Measurements from ENCODE around the gene FYN.

The FYN gene

GRCh38 chr6:111880181-111880888, 7.1 kb upstream of the FYN start:
- DNase-seq = peak; percentile 80

GRCh38 chr6:111875741-111876140, 2.5 kb upstream of the FYN start:
- DNase-seq = no peak

GRCh38 chr6:111874025-111874415, 768 bp upstream of the FYN start:
- peak; percentile 44 for DNase-seq

- peak; percentile 71 for DNase-seq
Observed at GRCh38 chr6:111872401-111873177, 663 bp downstream of the FYN start.

- DNase-seq = peak; percentile 67
Observed at GRCh38 chr6:111871725-111872400, 1.4 kb downstream of the FYN start.

GRCh38 chr6:111871207-111871606, 2.0 kb downstream of the FYN start:
- DNase-seq = peak; percentile 17

GRCh38 chr6:111870742-111871064, 2.5 kb downstream of the FYN start:
- no peak for DNase-seq

GRCh38 chr6:111870051-111870741, 3.1 kb downstream of the FYN start:
- DNase-seq = no peak

- DNase-seq = peak; percentile 17
Observed at GRCh38 chr6:111866857-111867256, 6.4 kb downstream of the FYN start.

GRCh38 chr6:111865909-111866546, 7.2 kb downstream of the FYN start:
- DNase-seq = no peak

- DNase-seq = no peak
Observed at GRCh38 chr6:111865049-111865585, 8.1 kb downstream of the FYN start.

- DNase-seq = no peak
Observed at GRCh38 chr6:111864138-111865048, 8.9 kb downstream of the FYN start.

GRCh38 chr6:111862741-111863140, 10.5 kb downstream of the FYN start:
- no peak for DNase-seq

- no peak for DNase-seq
Observed at GRCh38 chr6:111862314-111862713, 10.9 kb downstream of the FYN start.

- DNase-seq = no peak
Observed at GRCh38 chr6:111861431-111861885, 11.8 kb downstream of the FYN start.

GRCh38 chr6:111858347-111858746, 14.9 kb downstream of the FYN start:
- DNase-seq = no peak

- no peak for DNase-seq
Observed at GRCh38 chr6:111857674-111858337, 15.4 kb downstream of the FYN start.

GRCh38 chr6:111855753-111856152, 17.5 kb downstream of the FYN start:
- no peak for DNase-seq

GRCh38 chr6:111854683-111855082, 18.6 kb downstream of the FYN start:
- DNase-seq = no peak

- DNase-seq = no peak
Observed at GRCh38 chr6:111852725-111853124, 20.5 kb downstream of the FYN start.
